OCI-LY7 (cell line): ENCODE measurements around the gene TBRG4. TPM values are rescaled to one million over a fixed set of nuclear protein-coding genes. Genes with fewer than 3 reads are reported as not detected.

Experiments
- BruUV-seq: library from RNA; stranded (reverse); fragments of 400-500 nt; replicated peaks from 2 replicates; lab custom pipeline; 2021; lab: Mats Ljungman, UMichigan
- CTCF ChIA-PET: fragments of 300-600 bp; sonication (Branson Sonifier 250); formaldehyde crosslinking; loops from one replicate; lab custom pipeline; 2022; ENCODE audit warnings: antibody characterized with exemption; ENCODE audit not compliant: unreplicated experiment; lab: Charles Lee
- POLR2A ChIA-PET: fragments of 300-600 bp; sonication (Branson Sonifier 250); formaldehyde crosslinking; loops from one replicate; lab custom pipeline; 2022; ENCODE audit warnings: antibody characterized with exemption; lab: Charles Lee
- DNase-seq: peaks from one replicate; pipeline ENCODE4 v3.0.0-alpha.2; 2015; ENCODE audit warnings: low spot score
- H2AFZ ChIP-seq: fragments of 200-600 bp; sonication (generic), shearing (Covaris generic); 2 replicates; pipeline ENCODE4 v1.6.1; 2014; ENCODE audit warnings: mild to moderate bottlenecking, antibody characterized with exemption, low read length, moderate library complexity
- H3K27ac ChIP-seq: fragments of 200-600 bp; sonication (generic); 2 replicates; pipeline ENCODE4 v1.5.1; 2014; ENCODE audit warnings: mixed run types, low read depth, mild to moderate bottlenecking, moderate library complexity, low read length, inconsistent platforms; ENCODE audit not compliant: poor library complexity, severe bottlenecking
- H3K36me3 ChIP-seq: fragments of 200-600 bp; sonication (generic); 2 replicates; pipeline ENCODE4 v1.6.1; 2014; ENCODE audit warnings: mild to moderate bottlenecking, antibody characterized with exemption, low read length, moderate library complexity, mixed read lengths; ENCODE audit not compliant: insufficient read depth
- H3K4me1 ChIP-seq: fragments of 200-600 bp; sonication (generic); 2 replicates; pipeline ENCODE4 v1.5.1; 2014; ENCODE audit warnings: mild to moderate bottlenecking, low read length; ENCODE audit not compliant: insufficient read depth, poor library complexity, severe bottlenecking
- H3K4me2 ChIP-seq: fragments of 200-600 bp; sonication (generic); 2 replicates; pipeline ENCODE4 v1.6.1; 2014; ENCODE audit warnings: mild to moderate bottlenecking, low read length
- H3K4me3 ChIP-seq: fragments of 200-600 bp; sonication (generic); 2 replicates; pipeline ENCODE4 v1.5.1; 2014; ENCODE audit warnings: mild to moderate bottlenecking, low read depth, low read length; ENCODE audit not compliant: poor library complexity, severe bottlenecking
- H3K79me2 ChIP-seq: fragments of 200-600 bp; sonication (generic); 2 replicates; pipeline ENCODE4 v1.6.1; 2016; ENCODE audit warnings: low read depth, mild to moderate bottlenecking, low read length, moderate library complexity, mixed read lengths; ENCODE audit not compliant: insufficient read depth
- H3K9me2 ChIP-seq: fragments of 200-600 bp; sonication (generic); 2 replicates; pipeline ENCODE4 v1.6.1; 2016; ENCODE audit warnings: mild to moderate bottlenecking, low read length, mixed read lengths; ENCODE audit not compliant: insufficient read depth
- H3K9me3 ChIP-seq: fragments of 200-600 bp; sonication (generic); 2 replicates; pipeline ENCODE4 v1.6.1; 2014; ENCODE audit warnings: mild to moderate bottlenecking, mixed run types, low read length, mixed read lengths
- H4K20me1 ChIP-seq: fragments of 200-600 bp; sonication (generic); 2 replicates; pipeline ENCODE4 v1.6.1; 2014; ENCODE audit warnings: mild to moderate bottlenecking, antibody characterized with exemption, low read length, moderate library complexity, mixed read lengths; ENCODE audit not compliant: insufficient read depth
- CTCF ChIP-seq: fragments of 200-600 bp; sonication (generic); conservative IDR thresholded peaks from 2 replicates; pipeline ENCODE4 v1.5.1; 2014; ENCODE audit warnings: mild to moderate bottlenecking, antibody characterized with exemption, low read length, moderate library complexity, mixed read lengths
- EZH2phosphoT487 ChIP-seq: fragments of 200-600 bp; sonication (generic); IDR thresholded peaks from 2 replicates; pipeline ENCODE4 v1.6.1; 2018; ENCODE audit warnings: low read depth, borderline replicate concordance, mild to moderate bottlenecking, mixed run types, antibody characterized with exemption, low read length, moderate library complexity, mixed read lengths
- intact Hi-C: fragments of 100-400 bp; cut with micrococcal nuclease; formaldehyde crosslinking; loops from one replicate; pipeline ENCODE4 v1.10.0; 2022; ENCODE audit not compliant: unreplicated experiment
- total RNA-seq, 2 experiments: library from RNA; depleted of rRNA in 1 of 2; stranded (reverse); fragments of >200 nt in 1 of 2; shearing (Covaris generic) in 1 of 2; gene quantifications; 2 replicates each; pipeline ENCODE4 v1.2.3, GENCODE V29; 2014 to 2022

Gene TBRG4
- total RNA-seq, 2 experiments from 2014 or later: 113 to 141 TPM

GRCh38 chr7:45054442-45054841 is 57.1 kb downstream of the TBRG4 start:
- H3K4me1 ChIP-seq: no peaks in the 10 kb centered on the region
- TF ChIP-seq EZH2phosphoT487 (no peak), CTCF (no peak)
- H4K20me1 ChIP-seq: 0 out of 2 replicates have a peak, but pooled peaks cover 6% of the 10 kb centered on the region
- no TSS peak for BruUV-seq
- H3K4me2 ChIP-seq: no peak overlapping the region
- H3K9me3 ChIP-seq: no peaks in the 10 kb centered on the region
- intact Hi-C loops: no loop called here
- peaks cover 83% of the 10 kb centered on the region for H3K36me3 ChIP-seq
- H3K4me3 ChIP-seq: no peak overlapping the region
- POLR2A ChIA-PET: no interaction called here
- CTCF ChIA-PET: no interaction called here
- H3K27ac ChIP-seq: no peak overlapping the region
- DNase-seq: no peak
- H2AFZ ChIP-seq: no peak overlapping the region
- peaks cover 37% of the 10 kb centered on the region; the same call in 1 of the 2 replicates for H3K79me2 ChIP-seq
- no peaks in the 10 kb centered on the region for H3K9me2 ChIP-seq

- POLR2A ChIA-PET: no interaction called here
- Histone ChIP-seq H3K9me2 (no peaks in the 10 kb centered on the region), H4K20me1 (0 out of 2 replicates have a peak, but pooled peaks cover 6% of the 10 kb centered on the region), H3K36me3 (peaks cover 88% of the 10 kb centered on the region), H3K27ac (no peak overlapping the region), H3K4me3 (no peak overlapping the region), H3K79me2 (peaks cover 33% of the 10 kb centered on the region; the same call in 1 of the 2 replicates), H3K4me1 (no peaks in the 10 kb centered on the region), H3K4me2 (no peak overlapping the region), H3K9me3 (no peaks in the 10 kb centered on the region), H2AFZ (no peak overlapping the region)
- TF ChIP-seq CTCF (no peak), EZH2phosphoT487 (no peak)
- CTCF ChIA-PET: interaction anchor here (0.6 kb wide), 1 partner anchor 15 kb away, joined by 3 read pairs; no protein-coding TSS in a partner anchor
- DNase-seq: no peak
- intact Hi-C loops: no loop called here
- BruUV-seq: no TSS peak
Observed at GRCh38 chr7:45053941-45054340, 57.6 kb downstream of the TBRG4 start.

GRCh38 chr7:45053401-45053800 is 58.1 kb downstream of the TBRG4 start:
- POLR2A ChIA-PET: interaction anchor here (0.7 to 1.7 kb wide), 3 partner anchors 17 to 52 kb away, joined by 4 read pairs; no protein-coding TSS in a partner anchor

More at GRCh38 chr7:45053401-45053800, 58.1 kb downstream of the TBRG4 start:
- Histone ChIP-seq H4K20me1 (0 out of 2 replicates have a peak, but pooled peaks cover 6% of the 10 kb centered on the region), H3K4me1 (no peaks in the 10 kb centered on the region), H3K79me2 (peaks cover 30% of the 10 kb centered on the region), H3K27ac (no peak overlapping the region), H2AFZ (no peak overlapping the region), H3K9me2 (no peaks in the 10 kb centered on the region), H3K4me2 (no peak overlapping the region), H3K4me3 (no peak overlapping the region), H3K9me3 (no peaks in the 10 kb centered on the region), H3K36me3 (peaks cover 94% of the 10 kb centered on the region)
- TF ChIP-seq EZH2phosphoT487 (no peak), CTCF (no peak)
- DNase-seq: no peak
- no TSS peak for BruUV-seq
- intact Hi-C loops: no loop called here
- CTCF ChIA-PET: interaction anchor here (0.6 kb wide), 1 partner anchor 14 kb away, joined by 3 read pairs; no protein-coding TSS in a partner anchor
